Pancreas (tissue), 10 donors: Measurements from ENCODE around the gene FN1. TPM values are rescaled to one million over a fixed set of nuclear protein-coding genes. Genes with fewer than 3 reads are reported as not detected.

Experiments used
- ATAC-seq, 4 donors: fragments of 200-7000 bp; cut with Tn5 transposase; one replicate each; pipeline versions ENCODE4 v1.8.0 to v1.9.1; 2020; ENCODE audit warnings: mild to moderate bottlenecking in 4 of 4, moderate library complexity in 4 of 4
- DNase-seq, 6 donors: peaks; one replicate each; pipeline ENCODE4 v3.0.0-alpha.2; 2020
- FAIRE-seq: peaks from 2 replicates; lab custom pipeline; 2012; peaks lifted over from hg19 to GRCh38; lab: Jason Lieb, UNC
- H3K27ac ChIP-seq, 4 donors: fragments of 200-600 bp; sonication (generic); 1 replicate in 3 of 4; 2 replicates in 1 of 4; pipeline versions ENCODE4 v1.5.0 to v1.8.0; 2020
- H3K27me3 ChIP-seq, 4 donors: fragments of 200-600 bp; one replicate each; pipeline ENCODE4 v1.8.0; 2021
- H3K36me3 ChIP-seq, 3 donors: fragments of 200-600 bp; sonication (generic) in 1 of 3; one replicate each; pipeline versions ENCODE4 v1.5.0 to v1.8.0; 2020 to 2021
- H3K4me1 ChIP-seq, 3 donors: fragments of 200-600 bp; one replicate each; pipeline ENCODE4 v1.8.0; 2021
- H3K4me3 ChIP-seq, 4 donors: fragments of 200-600 bp; sonication (generic) in 2 of 4; one replicate each; pipeline versions ENCODE4 v1.5.0 to v1.8.0; 2020 to 2021
- H3K9me3 ChIP-seq, 4 donors: fragments of 200-600 bp; one replicate each; pipeline ENCODE4 v1.8.0; 2021
- WGBS, 2 donors: extraction: QIAGEN DNeasy Blood & Tissue Kit; methylation state at CpG; one replicate each; pipeline ENCODE4 v1.1.7; 2013; 5-methylcytosine and 5-hydroxymethylcytosine counted together
- intact Hi-C, 3 donors: fragments of 100-400 bp; cut with DNase I; formaldehyde crosslinking; loops; one replicate each; pipeline versions ENCODE4 v1.11.1 to v1.14.2; 2022
- polyA plus RNA-seq, 2 donors: library from polyadenylated mRNA; stranded (reverse); fragments of 200-250 nt; gene quantifications; one replicate each; pipeline ENCODE4 v1.2.3, GENCODE V29; 2013
- total RNA-seq, 6 donors: library from RNA; stranded (reverse); fragmentation: NEBNext Ultra II Directional in 4 of 6; extraction: Animal tissue kit (Norgen Biotek cat#: 25700) in 4 of 6; gene quantifications; one replicate each; pipeline versions ENCODE4 v1.2.1 to v1.2.4, GENCODE V29; 2021 to 2023
- TF ChIP-seq, protein P1 (sequence below), 4 donors: fragments of 200-600 bp; sonication (generic) in 3 of 4; IDR thresholded peaks; one replicate each; pipeline versions ENCODE4 v1.5.0 to v1.8.0; 2021; ENCODE audit warnings: antibody characterized with exemption in 4 of 4
- donor health status: healthy with polysubstance abuse.
- donor health status: DM: no; HTN: no; CAD: no; lungs with moderate emphysema.
- donor health status: DM: no; HTN: no; CAD: no.
- donor health status: control.
- donor health status: control.
- donor health status: Bipolar disorder and iron deficiency.
- donor health status: DM: yes; HTN: yes; CAD: no.
- donor health status: DM: no; HTN: no; CAD: no.
- donor health status: DM: no; HTN: no; CAD: no.
- donor health status: DM: yes; HTN: yes; CAD: no.

Gene FN1
- total and polyA plus RNA-seq, 8 donors = 8.9 to 432 (median 18.6) TPM

DNA sequence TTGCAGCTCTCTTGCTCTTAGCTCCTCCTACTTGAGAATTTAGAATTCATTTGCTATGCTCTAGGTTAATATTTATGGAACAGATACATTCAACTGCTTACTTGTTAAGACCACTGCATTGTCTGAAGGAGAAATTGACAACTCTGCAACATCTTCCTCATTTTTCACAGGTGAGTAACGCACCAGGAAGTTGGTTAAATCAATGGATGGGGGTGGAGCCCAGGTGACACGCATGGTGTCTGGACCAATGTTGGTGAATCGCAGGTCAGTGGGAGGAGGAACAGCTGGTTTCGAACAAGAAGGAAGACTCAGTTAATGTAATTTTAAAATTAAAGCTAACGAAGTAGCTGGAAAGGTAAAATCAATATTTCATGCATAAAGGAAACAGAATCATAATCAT is 44.3 kb downstream of the FN1 start:
- no peaks in the 10 kb centered on the region for H3K36me3 ChIP-seq
- H3K4me1 ChIP-seq = no peaks in the 10 kb centered on the region
- no peak for FAIRE-seq
- no peak overlapping the region for H3K27ac ChIP-seq
- 80 to 86% methylated on average over 5 of the region's 5 CpGs for WGBS, 2 donors
- ATAC-seq = no peak
- no peak overlapping the region for H3K4me3 ChIP-seq
- TF ChIP-seq, protein P1, sequence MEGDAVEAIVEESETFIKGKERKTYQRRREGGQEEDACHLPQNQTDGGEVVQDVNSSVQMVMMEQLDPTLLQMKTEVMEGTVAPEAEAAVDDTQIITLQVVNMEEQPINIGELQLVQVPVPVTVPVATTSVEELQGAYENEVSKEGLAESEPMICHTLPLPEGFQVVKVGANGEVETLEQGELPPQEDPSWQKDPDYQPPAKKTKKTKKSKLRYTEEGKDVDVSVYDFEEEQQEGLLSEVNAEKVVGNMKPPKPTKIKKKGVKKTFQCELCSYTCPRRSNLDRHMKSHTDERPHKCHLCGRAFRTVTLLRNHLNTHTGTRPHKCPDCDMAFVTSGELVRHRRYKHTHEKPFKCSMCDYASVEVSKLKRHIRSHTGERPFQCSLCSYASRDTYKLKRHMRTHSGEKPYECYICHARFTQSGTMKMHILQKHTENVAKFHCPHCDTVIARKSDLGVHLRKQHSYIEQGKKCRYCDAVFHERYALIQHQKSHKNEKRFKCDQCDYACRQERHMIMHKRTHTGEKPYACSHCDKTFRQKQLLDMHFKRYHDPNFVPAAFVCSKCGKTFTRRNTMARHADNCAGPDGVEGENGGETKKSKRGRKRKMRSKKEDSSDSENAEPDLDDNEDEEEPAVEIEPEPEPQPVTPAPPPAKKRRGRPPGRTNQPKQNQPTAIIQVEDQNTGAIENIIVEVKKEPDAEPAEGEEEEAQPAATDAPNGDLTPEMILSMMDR (IDR thresholded peaks at IDR 0.05) = no peak
- intact Hi-C loops = no loop called here
- no peak for DNase-seq
- no peaks in the 10 kb centered on the region for H3K9me3 ChIP-seq
- no peaks in the 10 kb centered on the region for H3K27me3 ChIP-seq

- no peak overlapping the region for H3K27ac ChIP-seq
- WGBS, 2 donors = 89 to 96% methylated on average over 2 of the region's 2 CpGs
- no peaks in the 10 kb centered on the region for H3K9me3 ChIP-seq
- ATAC-seq (no peak), DNase-seq (no peak), FAIRE-seq (no peak)
- no peaks in the 10 kb centered on the region for H3K36me3 ChIP-seq
- no peaks in the 10 kb centered on the region for H3K4me1 ChIP-seq
- no peaks in the 10 kb centered on the region for H3K27me3 ChIP-seq
- TF ChIP-seq, protein P1 (IDR thresholded peaks at IDR 0.05) = no peak
- intact Hi-C loops = no loop called here
- no peak overlapping the region for H3K4me3 ChIP-seq
These were observed 45.3 kb downstream of the FN1 start for GRCh38 chr2:215390550-215390913.

- DNase-seq (no peak), FAIRE-seq (no peak), ATAC-seq (no peak)
- Histone ChIP-seq H3K4me1 (no peaks in the 10 kb centered on the region), H3K9me3 (no peaks in the 10 kb centered on the region), H3K36me3 (no peaks in the 10 kb centered on the region), H3K4me3 (no peak overlapping the region), H3K27me3 (no peaks in the 10 kb centered on the region), H3K27ac (no peak overlapping the region)
- WGBS, 2 donors = 69 to 73% methylated on average over 7 of the region's 7 CpGs
- intact Hi-C loops = no loop called here
- TF ChIP-seq, protein P1 (IDR thresholded peaks at IDR 0.05) = no peak
These were observed 47.7 kb downstream of the FN1 start for GRCh38 chr2:215388002-215388728.

DNA sequence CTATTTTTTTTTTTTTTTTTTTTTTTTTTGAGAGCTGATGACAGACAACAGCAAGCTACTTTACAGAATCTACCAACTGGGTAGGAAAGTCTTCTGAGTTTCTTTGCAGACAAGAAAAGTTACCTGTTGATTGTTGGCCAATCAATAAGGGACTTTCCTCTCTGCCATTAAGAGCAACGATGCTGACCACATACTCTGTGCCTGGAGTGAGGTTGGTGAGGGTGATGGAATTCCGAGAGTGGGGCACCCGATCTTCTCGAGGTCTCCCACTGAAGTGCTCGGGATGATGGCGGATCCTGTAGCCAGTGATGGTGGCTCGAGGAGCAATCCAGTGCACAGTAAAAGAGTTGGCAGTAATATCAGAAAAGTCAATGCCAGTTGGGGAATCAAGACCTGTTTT is 49.3 kb downstream of the FN1 start:
- H3K27me3 ChIP-seq = no peaks in the 10 kb centered on the region
- intact Hi-C loops = no loop called here
- no peak overlapping the region for H3K27ac ChIP-seq
- no peak overlapping the region for H3K4me3 ChIP-seq
- H3K9me3 ChIP-seq = no peaks in the 10 kb centered on the region
- ATAC-seq (no peak), DNase-seq (no peak), FAIRE-seq (no peak)
- WGBS, 2 donors = 94% methylated on average over 7 of the region's 7 CpGs
- no peaks in the 10 kb centered on the region for H3K4me1 ChIP-seq
- H3K36me3 ChIP-seq = no peaks in the 10 kb centered on the region
- TF ChIP-seq, protein P1 (IDR thresholded peaks at IDR 0.05) = no peak

- 77 to 81% methylated on average over 7 of the region's 7 CpGs for WGBS, 2 donors
- FAIRE-seq (no peak), DNase-seq (no peak), ATAC-seq (no peak)
- Histone ChIP-seq H3K27me3 (no peaks in the 10 kb centered on the region), H3K27ac (no peak overlapping the region), H3K36me3 (no peaks in the 10 kb centered on the region), H3K4me3 (no peak overlapping the region), H3K9me3 (no peaks in the 10 kb centered on the region), H3K4me1 (no peaks in the 10 kb centered on the region)
- TF ChIP-seq, protein P1 (IDR thresholded peaks at IDR 0.05) = no peak
- intact Hi-C loops = no loop called here
These were observed 51.2 kb downstream of the FN1 start for GRCh38 chr2:215384710-215385109.
